ENCODE results near the gene KNOP1. TPM values are rescaled to one million over a fixed set of nuclear protein-coding genes. Genes with fewer than 3 reads are reported as not detected.
A peak's percentile ranks its signal among the peaks of the same experiment; 100 is the strongest.

The KNOP1 gene
- total RNA-seq, 6 experiments from 2014 or later = 11.0 to 16.3 (median 13.9) TPM

GRCh38 chr16:19662351-19662750, 55.7 kb downstream of the KNOP1 start:
- Mint-ChIP-seq H3K27me3 (ENCODE audit: insufficient read depth) (no peaks in the 10 kb centered on the region), H3K27ac (no peak overlapping the region), H3K9me3 (no peaks in the 10 kb centered on the region), H3K4me3 (no peak overlapping the region), H3K36me3 (ENCODE audit: low read depth) (peaks cover 22% of the 10 kb centered on the region), H3K4me1 (ENCODE audit: low read depth) (no peaks in the 10 kb centered on the region)
- TF ChIP-seq, protein P1, sequence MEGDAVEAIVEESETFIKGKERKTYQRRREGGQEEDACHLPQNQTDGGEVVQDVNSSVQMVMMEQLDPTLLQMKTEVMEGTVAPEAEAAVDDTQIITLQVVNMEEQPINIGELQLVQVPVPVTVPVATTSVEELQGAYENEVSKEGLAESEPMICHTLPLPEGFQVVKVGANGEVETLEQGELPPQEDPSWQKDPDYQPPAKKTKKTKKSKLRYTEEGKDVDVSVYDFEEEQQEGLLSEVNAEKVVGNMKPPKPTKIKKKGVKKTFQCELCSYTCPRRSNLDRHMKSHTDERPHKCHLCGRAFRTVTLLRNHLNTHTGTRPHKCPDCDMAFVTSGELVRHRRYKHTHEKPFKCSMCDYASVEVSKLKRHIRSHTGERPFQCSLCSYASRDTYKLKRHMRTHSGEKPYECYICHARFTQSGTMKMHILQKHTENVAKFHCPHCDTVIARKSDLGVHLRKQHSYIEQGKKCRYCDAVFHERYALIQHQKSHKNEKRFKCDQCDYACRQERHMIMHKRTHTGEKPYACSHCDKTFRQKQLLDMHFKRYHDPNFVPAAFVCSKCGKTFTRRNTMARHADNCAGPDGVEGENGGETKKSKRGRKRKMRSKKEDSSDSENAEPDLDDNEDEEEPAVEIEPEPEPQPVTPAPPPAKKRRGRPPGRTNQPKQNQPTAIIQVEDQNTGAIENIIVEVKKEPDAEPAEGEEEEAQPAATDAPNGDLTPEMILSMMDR (IDR thresholded peaks at IDR 0.05) = no peak
- DNase-seq = no peak

GRCh38 chr16:19660432-19660831, 57.6 kb downstream of the KNOP1 start:
- no peak overlapping the region for H3K4me3 Mint-ChIP-seq
- peaks cover 30% of the 10 kb centered on the region for H3K36me3 Mint-ChIP-seq (ENCODE audit: low read depth)
- no peak for DNase-seq
- H3K27ac Mint-ChIP-seq = no peak overlapping the region
- no peaks in the 10 kb centered on the region for H3K9me3 Mint-ChIP-seq
- TF ChIP-seq, protein P1 (IDR thresholded peaks at IDR 0.05) = no peak
- no peaks in the 10 kb centered on the region for H3K27me3 Mint-ChIP-seq (ENCODE audit: insufficient read depth)
- no peaks in the 10 kb centered on the region for H3K4me1 Mint-ChIP-seq (ENCODE audit: low read depth)

- no peak overlapping the region for H3K27ac Mint-ChIP-seq
- no peaks in the 10 kb centered on the region for H3K9me3 Mint-ChIP-seq
- peaks cover 24% of the 10 kb centered on the region for H3K36me3 Mint-ChIP-seq (ENCODE audit: low read depth)
- H3K4me1 Mint-ChIP-seq (ENCODE audit: low read depth) = no peaks in the 10 kb centered on the region
- H3K27me3 Mint-ChIP-seq (ENCODE audit: insufficient read depth) = no peaks in the 10 kb centered on the region
- no peak for DNase-seq
- H3K4me3 Mint-ChIP-seq = no peak overlapping the region
- TF ChIP-seq, protein P1 (IDR thresholded peaks at IDR 0.05) = peak; percentile 11; the same call in 1 of the 2 replicates
Measured at GRCh38 chr16:19659554-19659953, 58.5 kb downstream of the KNOP1 start.

DNA sequence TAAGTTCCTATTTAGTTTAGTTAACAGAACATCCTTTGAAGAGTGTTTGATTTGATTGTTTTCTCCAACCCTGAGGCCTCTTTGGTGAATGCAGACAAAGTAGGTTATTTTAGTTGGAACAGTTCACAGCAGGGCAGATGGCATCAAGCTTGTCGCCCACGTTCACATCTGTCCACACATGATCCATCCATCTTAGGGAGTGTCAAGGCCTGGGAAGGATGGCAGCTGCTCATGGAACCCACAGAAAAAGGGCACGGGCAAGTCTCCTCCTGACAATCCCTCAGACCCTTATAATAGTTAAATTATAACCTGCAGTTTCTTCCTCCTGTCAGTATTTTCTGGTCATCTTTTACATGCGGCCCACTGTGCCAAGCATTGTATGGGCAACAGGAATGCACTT, 60.2 kb downstream of the KNOP1 start:
- TF ChIP-seq, protein P1 (IDR thresholded peaks at IDR 0.05) = no peak
- Mint-ChIP-seq H3K4me1 (ENCODE audit: low read depth) (no peaks in the 10 kb centered on the region), H3K36me3 (ENCODE audit: low read depth) (peaks cover 20% of the 10 kb centered on the region), H3K27me3 (ENCODE audit: insufficient read depth) (no peaks in the 10 kb centered on the region), H3K9me3 (no peaks in the 10 kb centered on the region), H3K27ac (no peak overlapping the region), H3K4me3 (no peak overlapping the region)
- DNase-seq = no peak

DNA sequence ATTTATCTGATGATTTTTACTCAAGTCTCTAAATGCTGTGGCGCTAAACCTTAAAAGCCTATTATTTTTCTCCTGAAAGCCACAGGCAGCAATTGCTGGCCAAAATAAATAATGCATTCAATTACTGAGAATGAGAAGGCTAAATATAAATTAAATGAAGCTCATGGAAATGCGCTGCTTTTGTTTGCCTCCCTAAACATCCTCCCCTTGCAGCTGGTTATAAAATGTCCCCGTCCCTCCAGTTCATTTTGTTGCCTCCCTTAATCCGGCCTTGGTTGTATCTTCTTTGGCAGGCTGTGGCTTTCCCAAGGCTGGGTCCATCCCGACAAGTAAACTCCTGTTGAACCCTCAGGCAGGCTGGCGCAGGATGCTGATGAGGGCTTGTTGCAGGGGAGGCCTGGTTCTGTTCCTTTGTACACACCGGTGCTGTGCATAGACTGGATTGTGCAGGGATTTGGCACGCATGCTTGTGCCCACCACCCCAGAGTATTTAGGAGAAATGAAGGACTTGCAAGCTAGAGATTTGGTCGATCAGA, 62.7 kb downstream of the KNOP1 start:
- no peak overlapping the region for H3K27ac Mint-ChIP-seq
- no peak overlapping the region for H3K4me3 Mint-ChIP-seq
- H3K4me1 Mint-ChIP-seq (ENCODE audit: low read depth) = no peaks in the 10 kb centered on the region
- no peaks in the 10 kb centered on the region for H3K9me3 Mint-ChIP-seq
- H3K36me3 Mint-ChIP-seq (ENCODE audit: low read depth) = peaks cover 35% of the 10 kb centered on the region
- H3K27me3 Mint-ChIP-seq (ENCODE audit: insufficient read depth) = no peaks in the 10 kb centered on the region
- DNase-seq = no peak
- TF ChIP-seq, protein P1 (IDR thresholded peaks at IDR 0.05) = no peak

DNA sequence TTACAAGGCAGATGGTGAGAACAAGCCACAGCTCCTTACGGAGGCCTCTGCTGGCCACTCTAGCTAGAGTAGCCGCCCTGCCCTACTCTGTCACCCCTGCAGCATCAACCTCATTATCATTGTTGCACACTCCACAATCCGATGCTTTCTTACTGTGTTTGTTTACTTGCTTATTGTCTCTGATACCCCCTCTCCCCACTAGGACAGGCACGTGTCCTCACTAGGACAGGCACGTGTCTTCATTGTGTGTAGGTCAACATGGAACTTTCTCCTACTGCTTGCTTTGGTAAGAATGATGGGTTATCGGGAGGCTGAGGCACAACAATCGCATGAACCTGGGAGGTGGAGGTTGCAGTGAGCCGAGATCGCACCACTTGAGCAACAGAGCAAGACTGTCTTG, 63.9 kb downstream of the KNOP1 start:
- H3K4me3 Mint-ChIP-seq = no peak overlapping the region
- H3K27ac Mint-ChIP-seq = no peak overlapping the region
- H3K36me3 Mint-ChIP-seq (ENCODE audit: low read depth) = peaks cover 35% of the 10 kb centered on the region
- H3K9me3 Mint-ChIP-seq = no peaks in the 10 kb centered on the region
- H3K4me1 Mint-ChIP-seq (ENCODE audit: low read depth) = no peaks in the 10 kb centered on the region
- DNase-seq = no peak
- H3K27me3 Mint-ChIP-seq (ENCODE audit: insufficient read depth) = no peaks in the 10 kb centered on the region
- TF ChIP-seq, protein P1 (IDR thresholded peaks at IDR 0.05) = no peak
